ENCODE results near the gene TGFB1I1. TPM values are rescaled to one million over a fixed set of nuclear protein-coding genes. Genes with fewer than 3 reads are reported as not detected.

TGFB1I1 gene
- total and polyA plus RNA-seq, 2 of the 13 experiments (the other 11 are each of a cell fraction or from before 2014, with no cell fraction given), result 0.80 to 2.9 TPM

GRCh38 chr16:31458844-31459686 lies 12.9 kb upstream of the TGFB1I1 start, which contains the start of gene ARMC5 (continued):
- TF ChIP-seq PATZ1 (CRISPR knock-in tag; IDR thresholded peaks at IDR 0.05) (peak; percentile 80; the same call in 1 of the 2 replicates), ZFX (CRISPR knock-in tag; IDR thresholded peaks at IDR 0.05; ENCODE audit: low read depth) (peak; percentile 94), RELA (CRISPR knock-in tag; IDR thresholded peaks at IDR 0.05) (no peak), HCFC1 (IDR thresholded peaks at IDR 0.05; ENCODE audit: low read depth, low read length) (peak; percentile 89), ZNF724P (CRISPR knock-in tag; IDR thresholded peaks at IDR 0.05; ENCODE audit: borderline replicate concordance) (peak; percentile 90), SNAPC2 (CRISPR knock-in tag; IDR thresholded peaks at IDR 0.05) (peak; percentile 67; the same call in 1 of the 2 replicates), ZNF891 (CRISPR knock-in tag; IDR thresholded peaks at IDR 0.05) (peak; percentile 77; the same call in 1 of the 2 replicates), ARNT (IDR thresholded peaks at IDR 0.05) (no peak), RAD51 (IDR thresholded peaks at IDR 0.05; ENCODE audit: borderline replicate concordance) (no peak), ONECUT2 (CRISPR knock-in tag; IDR thresholded peaks at IDR 0.05) (no peak), CCDC6 (CRISPR knock-in tag; IDR thresholded peaks at IDR 0.05) (peak; percentile 89), PRDM10 (CRISPR knock-in tag; IDR thresholded peaks at IDR 0.05; ENCODE audit: low read depth) (no peak), ZNF543 (CRISPR knock-in tag; IDR thresholded peaks at IDR 0.05) (peak; percentile 79), SIX4 (CRISPR knock-in tag; IDR thresholded peaks at IDR 0.05) (peak; percentile 44; the same call in 1 of the 2 replicates), ZNF142 (CRISPR knock-in tag; IDR thresholded peaks at IDR 0.05) (peak; percentile 69), ZNF549 (CRISPR knock-in tag; IDR thresholded peaks at IDR 0.05) (0 out of 2 replicates have a peak, but pooled peaks have one; percentile 22), KLF11 (CRISPR knock-in tag; IDR thresholded peaks at IDR 0.05) (peak; percentile 87; the same call in 1 of the 2 replicates), ZSCAN29 (CRISPR knock-in tag; conservative IDR thresholded peaks at IDR 0.05) (peak; percentile 32; the same call in 1 of the 2 replicates)
